HCEC 1CT (cell line): ENCODE data around the gene COL4A2.
A peak's percentile ranks its signal among the peaks of the same experiment; 100 is the strongest.

Source experiments
- DNase-seq: peaks from one replicate; pipeline ENCODE4 v3.0.0-alpha.2; 2017

The COL4A2 gene

DNA sequence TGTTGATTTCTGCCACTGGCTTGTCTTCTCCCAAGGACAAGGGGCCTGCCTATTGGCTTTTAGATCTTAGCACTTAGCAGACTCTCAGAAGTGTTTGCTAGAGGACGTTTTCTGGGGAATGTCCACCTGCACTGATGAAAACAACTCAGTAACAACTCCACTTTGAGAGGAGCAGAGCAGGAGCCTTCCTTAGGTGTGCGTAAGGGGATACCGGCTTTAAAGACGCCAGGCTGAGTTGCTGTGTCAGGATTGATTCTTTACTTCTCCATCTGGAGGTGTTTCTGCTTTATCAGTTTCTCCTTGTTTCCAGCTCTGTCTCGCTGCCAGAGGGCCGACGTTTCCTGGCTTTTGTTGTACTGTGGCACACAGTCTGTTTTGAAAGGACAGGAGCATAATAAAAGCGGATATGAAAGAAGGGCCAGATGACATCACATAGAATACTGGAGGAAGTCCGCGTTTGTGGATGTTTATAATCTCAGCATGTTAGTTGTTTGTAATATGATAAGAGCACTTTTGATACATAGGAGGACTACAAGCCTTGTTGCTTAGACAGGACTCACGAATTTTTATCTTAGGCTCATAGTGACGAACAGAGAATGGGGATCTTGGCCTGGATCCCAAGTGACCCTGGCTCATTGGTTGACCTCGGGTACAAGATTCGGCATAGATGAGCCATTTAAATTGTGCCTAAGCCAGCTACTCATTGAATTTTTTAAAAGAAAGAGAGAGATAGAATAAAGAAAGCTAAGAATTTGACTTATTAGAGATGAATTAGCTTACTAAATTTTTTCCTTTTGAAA, 34.6 kb downstream of the COL4A2 start:
- DNase-seq: no peak

GRCh38 chr13:110342474-110342873, 35.4 kb downstream of the COL4A2 start:
- DNase-seq: no peak

DNA sequence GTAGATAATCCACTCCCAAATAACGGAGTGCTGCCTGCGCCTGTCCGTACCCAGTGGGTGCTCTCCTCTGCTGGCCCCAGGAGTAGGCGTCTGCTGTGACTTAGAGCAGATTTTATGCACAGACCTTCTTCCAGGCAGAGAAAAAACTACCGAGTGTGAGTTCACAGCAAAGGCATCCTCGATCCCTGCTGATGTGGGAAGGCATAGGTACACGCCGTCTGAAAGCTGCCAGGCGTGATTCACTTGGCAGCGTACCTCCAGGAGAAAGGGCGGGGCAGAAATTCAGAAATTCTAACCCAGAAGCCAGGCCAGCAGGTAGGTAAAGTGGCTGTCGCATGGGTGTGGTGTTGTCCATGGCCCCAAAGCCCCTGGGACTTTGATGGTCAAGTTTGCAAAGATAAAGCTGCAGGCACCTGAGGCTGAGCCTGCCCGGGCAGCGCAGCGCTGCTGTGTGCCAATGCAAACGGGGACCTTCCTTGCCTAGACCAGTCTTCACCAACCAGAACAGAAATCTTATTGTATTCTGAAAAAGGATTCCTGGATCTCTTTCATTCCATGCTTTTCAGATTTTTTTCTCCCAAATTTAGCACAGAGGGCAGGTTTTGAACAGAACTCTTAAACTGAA, 36.3 kb downstream of the COL4A2 start:
- no peak for DNase-seq

DNA sequence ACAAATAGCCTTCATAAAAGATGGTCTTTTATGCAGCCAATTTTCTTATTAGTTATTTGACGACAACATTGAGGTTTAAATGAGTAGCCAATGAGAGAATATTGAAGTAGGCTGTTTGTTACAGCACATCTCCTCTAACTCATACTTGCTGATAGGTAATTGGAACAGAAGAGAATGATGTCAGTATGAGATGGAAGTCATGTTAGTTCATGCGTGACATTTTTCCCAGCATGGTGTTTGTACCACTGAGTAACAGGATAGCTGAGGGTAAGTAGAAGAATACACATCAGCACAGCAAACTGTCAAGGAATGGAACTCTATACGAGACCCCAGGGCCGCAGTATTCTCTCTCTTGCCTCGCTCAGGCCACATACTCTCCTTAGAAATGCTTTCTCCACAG, 37.2 kb downstream of the COL4A2 start:
- DNase-seq: no peak

DNA sequence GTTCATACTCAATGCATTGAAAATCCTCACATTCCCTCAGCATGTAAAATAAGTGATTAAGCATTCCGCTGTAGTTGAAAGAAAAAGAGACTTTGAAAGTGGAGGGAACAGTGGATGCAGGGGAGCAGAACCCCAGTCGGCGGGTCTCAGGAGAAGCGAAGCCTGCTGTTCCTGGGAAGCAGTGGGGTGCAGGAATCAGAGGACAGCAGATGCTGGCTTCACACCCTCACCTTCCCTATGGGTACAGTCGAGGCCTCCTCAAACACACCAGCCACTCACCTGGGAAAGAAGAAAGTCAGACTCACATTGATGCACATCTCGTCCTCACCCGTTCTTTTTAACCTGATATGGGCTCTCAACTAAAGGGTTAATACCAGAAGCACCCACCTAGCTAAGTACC, 38.2 kb downstream of the COL4A2 start:
- DNase-seq: no peak

GRCh38 chr13:110345701-110346100, 38.6 kb downstream of the COL4A2 start:
- DNase-seq: no peak

GRCh38 chr13:110346661-110347067, 39.6 kb downstream of the COL4A2 start:
- no peak for DNase-seq

DNA sequence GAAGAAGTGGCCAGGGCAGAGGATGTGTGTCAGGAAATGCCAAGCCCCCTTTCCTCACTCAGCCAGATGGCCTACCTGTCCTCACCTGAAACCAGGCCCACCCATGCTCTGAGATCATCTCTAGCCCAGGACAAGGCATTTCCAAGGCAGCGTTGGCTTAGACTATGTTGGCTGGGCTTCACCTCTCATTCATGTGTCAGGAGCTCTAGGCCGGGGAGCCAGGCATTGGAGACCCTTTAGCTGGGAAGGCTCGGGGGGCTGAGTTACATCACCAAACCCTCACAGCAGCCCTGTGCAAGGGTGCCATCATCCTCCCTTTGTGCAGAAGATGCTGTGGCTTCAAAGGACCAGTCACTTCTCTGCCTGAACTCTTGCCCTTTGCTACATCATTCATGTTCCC, 40.0 kb downstream of the COL4A2 start:
- no peak for DNase-seq

GRCh38 chr13:110347535-110348308, 40.6 kb downstream of the COL4A2 start:
- DNase-seq: peak; percentile 82

- DNase-seq: no peak
These were observed 41.4 kb downstream of the COL4A2 start for GRCh38 chr13:110348309-110349105.

DNA sequence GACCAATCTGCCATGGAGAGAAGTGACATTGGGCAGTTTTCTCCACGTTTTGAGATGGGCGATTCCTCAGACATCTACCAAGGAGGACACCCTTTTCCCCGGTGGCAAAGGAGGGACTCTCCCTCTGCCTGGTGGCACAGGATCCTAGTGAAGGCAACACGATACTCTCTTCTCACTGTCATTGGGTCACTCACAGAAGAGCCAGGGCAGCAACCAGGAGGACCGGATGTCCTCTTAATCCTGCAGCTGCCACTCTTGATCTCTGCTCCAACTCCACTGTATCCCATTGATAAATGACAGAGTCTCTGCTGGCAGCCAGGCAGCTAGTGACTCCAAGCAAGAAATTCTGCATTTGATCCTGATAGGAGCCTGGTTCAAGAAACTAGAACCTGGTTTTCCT, 42.2 kb downstream of the COL4A2 start:
- no peak for DNase-seq

DNA sequence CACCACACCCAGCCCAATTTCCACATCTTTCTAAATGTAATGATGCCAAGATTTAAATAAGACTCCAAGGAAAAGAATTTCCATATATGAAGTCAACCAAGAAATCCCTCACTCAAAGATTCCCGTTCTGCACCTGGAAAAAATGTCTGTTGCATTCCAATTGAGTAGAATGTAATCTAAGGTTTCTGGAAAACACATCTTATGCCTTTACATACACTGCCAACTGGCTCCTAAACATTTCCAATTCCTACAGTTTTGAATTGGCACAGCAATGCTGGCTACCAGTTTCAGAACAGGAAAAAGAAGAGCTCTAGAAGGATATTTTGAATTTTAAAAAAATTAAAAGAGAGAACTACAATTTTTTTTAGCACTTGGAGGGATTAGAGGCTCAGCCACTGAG, 43.0 kb downstream of the COL4A2 start:
- DNase-seq: no peak

GRCh38 chr13:110350509-110350908, 43.4 kb downstream of the COL4A2 start:
- DNase-seq: no peak

GRCh38 chr13:110351636-110352420, 44.7 kb downstream of the COL4A2 start:
- no peak for DNase-seq

GRCh38 chr13:110352735-110353134, 45.7 kb downstream of the COL4A2 start:
- no peak for DNase-seq

DNA sequence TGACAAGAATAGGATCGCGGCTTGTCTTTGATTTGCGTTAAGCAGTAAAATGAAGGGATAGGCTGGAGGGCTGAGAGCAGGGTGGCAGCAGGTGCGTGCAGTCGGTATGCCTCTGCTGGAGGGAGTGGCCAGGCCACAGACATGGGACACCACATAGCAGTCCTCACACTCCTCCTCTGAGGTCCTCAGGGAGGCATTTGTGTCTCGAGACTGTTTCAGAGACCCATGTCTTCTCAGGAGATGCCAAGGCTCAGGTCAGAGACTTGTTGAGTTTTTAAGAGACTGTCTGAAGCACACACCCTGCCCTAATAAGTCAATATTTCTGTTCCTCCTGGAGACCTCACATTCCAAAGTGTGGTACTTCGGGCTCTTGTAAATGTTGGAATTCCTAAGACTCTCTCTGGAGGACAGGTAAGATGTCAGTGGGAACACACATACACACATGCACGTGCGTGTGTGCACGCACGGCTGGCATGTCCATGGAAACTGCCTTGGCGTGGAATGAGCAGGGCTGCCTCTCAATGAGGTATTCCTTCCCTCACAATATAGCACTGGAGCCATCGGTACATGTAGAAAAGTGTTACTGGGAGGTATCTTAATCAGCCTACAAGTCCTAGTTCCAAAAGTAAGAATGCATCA, 46.4 kb downstream of the COL4A2 start:
- no peak for DNase-seq

DNA sequence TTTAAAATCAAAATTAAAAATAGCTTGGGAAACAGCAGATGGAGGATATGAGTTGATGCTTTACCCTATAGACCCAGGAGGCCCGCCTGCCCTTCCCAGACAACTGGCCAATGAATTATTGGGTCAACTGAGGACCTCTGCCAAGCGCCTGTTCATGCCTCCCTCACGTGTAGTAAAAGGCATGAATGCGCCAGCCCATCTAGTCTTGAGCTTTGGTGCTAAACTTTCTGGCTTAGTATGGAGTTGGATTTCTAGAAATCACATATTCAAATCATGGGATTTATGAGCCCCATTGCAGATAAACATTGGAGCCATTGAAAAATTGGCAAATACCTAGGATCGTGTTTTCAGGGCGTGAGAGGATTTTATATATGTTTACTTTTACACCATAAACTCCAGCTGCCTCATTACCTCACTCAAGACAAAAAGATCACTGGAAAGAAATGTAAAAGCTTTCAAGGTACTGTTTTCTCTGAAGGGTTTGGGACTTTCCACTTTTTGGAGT, 47.1 kb downstream of the COL4A2 start:
- DNase-seq: no peak

DNA sequence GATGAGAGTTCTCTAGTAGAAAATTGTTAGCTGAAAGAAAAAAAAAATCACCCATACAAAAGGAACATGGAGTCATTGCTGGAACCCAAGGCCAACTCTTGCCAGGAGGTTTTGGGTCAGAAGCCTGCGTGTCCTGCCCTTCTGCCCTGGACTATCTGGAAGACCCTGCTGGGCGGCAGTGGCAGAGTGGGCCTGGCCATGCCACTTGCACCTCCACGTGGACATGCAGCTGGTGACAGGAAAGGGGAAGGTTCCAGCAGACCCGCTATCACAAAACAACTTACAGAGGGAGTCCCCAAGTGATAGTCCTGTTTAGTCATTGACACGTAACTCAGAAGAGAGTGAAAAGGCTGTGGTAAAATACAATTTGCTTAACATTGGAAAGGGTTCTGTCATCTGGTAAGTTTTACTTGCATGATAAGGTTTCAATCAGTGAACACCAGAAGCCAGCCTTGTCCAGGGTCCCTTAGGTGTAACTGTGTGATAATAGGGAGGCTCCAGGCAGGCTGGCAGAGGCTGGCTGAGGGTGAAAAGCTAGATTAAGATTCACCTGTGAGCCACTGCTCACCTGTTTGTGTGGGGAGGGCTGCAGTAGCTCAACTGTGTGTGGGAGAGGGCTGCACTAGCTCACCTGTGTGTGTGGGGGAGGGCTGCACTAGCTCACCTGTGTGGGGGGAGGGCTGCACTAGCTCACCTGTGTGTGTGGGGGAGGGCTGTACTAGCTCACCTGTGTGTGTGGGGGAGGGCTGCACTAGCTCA, 47.8 kb downstream of the COL4A2 start:
- DNase-seq: no peak

- DNase-seq: no peak
These were observed 49.3 kb downstream of the COL4A2 start for GRCh38 chr13:110356362-110356761.

DNA sequence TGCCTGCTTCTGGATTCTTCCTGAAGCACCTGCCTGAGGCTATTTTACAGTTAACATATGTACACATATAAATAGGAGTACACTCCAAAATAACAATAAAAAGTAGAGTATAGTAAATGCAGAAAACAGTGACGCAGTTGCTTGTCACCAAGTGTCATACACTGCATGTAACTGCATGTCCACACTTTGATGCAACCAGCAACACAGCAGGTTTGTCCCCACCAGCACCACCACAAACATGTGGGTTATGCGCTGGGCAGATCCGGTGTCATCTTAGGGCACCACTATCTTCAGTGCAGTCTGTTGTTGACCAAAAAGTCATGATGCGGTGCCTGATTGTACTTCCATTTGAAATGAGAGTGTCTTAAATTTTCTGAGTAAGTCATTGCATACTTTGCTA, 51.3 kb downstream of the COL4A2 start:
- no peak for DNase-seq

DNA sequence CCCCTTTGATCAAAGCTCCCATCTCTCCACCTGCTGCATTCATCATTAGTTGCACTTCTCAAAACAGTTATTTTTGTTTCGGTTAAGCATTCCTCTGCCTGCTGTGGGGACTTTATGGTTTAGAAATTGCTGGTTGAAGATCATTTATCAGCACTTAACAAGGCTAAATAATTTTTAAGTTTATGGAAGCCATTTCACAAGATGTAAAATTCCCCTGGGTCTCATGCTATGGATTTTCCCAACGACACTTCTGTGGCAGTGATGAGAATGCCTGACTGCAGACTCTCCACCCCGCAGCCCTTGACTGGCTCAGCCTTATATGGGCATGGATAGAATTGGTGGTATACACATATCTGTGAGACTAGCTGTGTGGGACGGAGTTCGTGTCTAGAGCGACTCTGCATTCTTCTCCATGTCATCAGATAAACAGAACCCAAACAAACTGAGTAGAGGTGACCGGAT, 52.8 kb downstream of the COL4A2 start:
- DNase-seq: peak; percentile 24
